Gastroesophageal sphincter (tissue), 4 donors: ENCODE measurements around the gene CASTOR2. TPM values are rescaled to one million over a fixed set of nuclear protein-coding genes. Genes with fewer than 3 reads are reported as not detected.

ENCODE experiments used
- ATAC-seq: fragments of 150-250 bp; one replicate; pipeline ENCODE4 v1.9.1; 2016; ENCODE audit warnings: mild to moderate bottlenecking, moderate library complexity
- H3K27ac ChIP-seq, 4 donors: fragments of 200-600 bp; sonication (generic) in 3 of 4; 1 replicate in 3 of 4; 2 replicates in 1 of 4; pipeline ENCODE4 v1.5.1; 2016 to 2019
- H3K27me3 ChIP-seq: fragments of 200-600 bp; sonication (generic); one replicate; pipeline ENCODE4 v1.5.1; 2019
- H3K36me3 ChIP-seq, 2 donors: fragments of 200-600 bp; sonication (generic); one replicate each; pipeline ENCODE4 v1.5.1; 2019; ENCODE audit warnings: control low read depth in 1 of 2
- H3K4me1 ChIP-seq, 3 donors: fragments of 200-600 bp; sonication (generic); 1 replicate in 2 of 3; 2 replicates in 1 of 3; pipeline ENCODE4 v1.5.1; 2016 to 2019; ENCODE audit warnings: control low read depth in 2 of 3
- H3K4me3 ChIP-seq, 2 donors: fragments of 200-600 bp; sonication (generic); one replicate each; pipeline ENCODE4 v1.5.1; 2019; ENCODE audit warnings: mild to moderate bottlenecking in 1 of 2, moderate library complexity in 1 of 2
- H3K9me3 ChIP-seq, 3 donors: fragments of 200-600 bp; sonication (generic); one replicate each; pipeline ENCODE4 v1.5.1; 2017 to 2019; ENCODE audit warnings: control low read depth in 2 of 3
- EP300 ChIP-seq: sonication (generic); formaldehyde crosslinking; IDR thresholded peaks from one replicate; pipeline ENCODE4 v1.6.1; 2017; ENCODE audit warnings: antibody characterized with exemption, mild to moderate bottlenecking
- POLR2A ChIP-seq, 2 donors: fragments of 450-650 bp; IDR thresholded peaks; one replicate each; pipeline ENCODE4 v1.6.1; 2017; ENCODE audit warnings: antibody characterized with exemption in 2 of 2, mild to moderate bottlenecking in 2 of 2, moderate library complexity in 1 of 2
- POLR2AphosphoS5 ChIP-seq: sonication (generic); formaldehyde crosslinking; IDR thresholded peaks from one replicate; pipeline ENCODE4 v1.6.1; 2017; ENCODE audit warnings: antibody characterized with exemption
- WGBS, 2 donors: methylation state at CpG; one replicate each; pipeline ENCODE4 v1.1.5; 2018; ENCODE audit warnings: low coverage in 1 of 2; 5-methylcytosine and 5-hydroxymethylcytosine counted together
- total RNA-seq, 4 donors: library from RNA; depleted of rRNA; stranded (reverse); fragments of >200 nt; gene quantifications; one replicate each; pipeline ENCODE4 v1.1.0, GENCODE V29; 2016
- TF ChIP-seq, protein P1 (sequence below), 4 experiments: fragments of 200-600 bp in 2 of 4; fragments of 450-650 bp in 2 of 4; sonication (generic) in 1 of 4; IDR thresholded peaks; one replicate each; pipeline ENCODE4 v1.5.1; 2017 to 2019; ENCODE audit warnings: antibody characterized with exemption in 4 of 4, mild to moderate bottlenecking in 2 of 4, moderate library complexity in 2 of 4

CASTOR2 gene
- total RNA-seq, 4 donors from 2014 or later, result 6.8 to 30.5 (median 14.6) TPM

DNA sequence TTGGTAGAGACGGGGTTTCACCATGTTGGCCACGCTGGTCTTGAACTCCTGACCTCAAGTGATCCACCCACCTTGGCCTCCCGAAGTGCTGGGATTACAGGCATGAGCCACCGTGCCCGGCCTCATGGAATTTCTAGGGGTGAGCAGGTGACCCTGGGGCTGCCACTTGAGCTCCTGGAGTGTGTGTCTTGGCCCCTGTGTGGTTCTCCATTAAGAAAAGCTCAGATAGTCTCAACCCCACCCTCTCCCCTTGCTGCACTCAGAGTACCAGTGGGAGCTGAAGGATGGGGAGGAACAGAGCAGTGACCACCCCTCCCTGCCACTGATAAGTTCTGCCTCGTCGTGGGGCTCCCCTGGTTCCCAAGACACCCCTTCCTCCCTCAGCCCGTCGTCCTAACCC lies 63.8 kb downstream of the CASTOR2 start:
- Histone ChIP-seq H3K36me3 (peaks cover 0 to 54% of the 10 kb centered on the region in 2 donors), H3K4me1 (no peaks in the 10 kb centered on the region), H3K27ac (no peak overlapping the region), H3K9me3 (peaks cover 0 to 5% (median 0%) of the 10 kb centered on the region in 3 donors), H3K27me3 (no peaks in the 10 kb centered on the region), H3K4me3 (no peak overlapping the region)
- ATAC-seq, result no peak
- TF ChIP-seq, protein P1, sequence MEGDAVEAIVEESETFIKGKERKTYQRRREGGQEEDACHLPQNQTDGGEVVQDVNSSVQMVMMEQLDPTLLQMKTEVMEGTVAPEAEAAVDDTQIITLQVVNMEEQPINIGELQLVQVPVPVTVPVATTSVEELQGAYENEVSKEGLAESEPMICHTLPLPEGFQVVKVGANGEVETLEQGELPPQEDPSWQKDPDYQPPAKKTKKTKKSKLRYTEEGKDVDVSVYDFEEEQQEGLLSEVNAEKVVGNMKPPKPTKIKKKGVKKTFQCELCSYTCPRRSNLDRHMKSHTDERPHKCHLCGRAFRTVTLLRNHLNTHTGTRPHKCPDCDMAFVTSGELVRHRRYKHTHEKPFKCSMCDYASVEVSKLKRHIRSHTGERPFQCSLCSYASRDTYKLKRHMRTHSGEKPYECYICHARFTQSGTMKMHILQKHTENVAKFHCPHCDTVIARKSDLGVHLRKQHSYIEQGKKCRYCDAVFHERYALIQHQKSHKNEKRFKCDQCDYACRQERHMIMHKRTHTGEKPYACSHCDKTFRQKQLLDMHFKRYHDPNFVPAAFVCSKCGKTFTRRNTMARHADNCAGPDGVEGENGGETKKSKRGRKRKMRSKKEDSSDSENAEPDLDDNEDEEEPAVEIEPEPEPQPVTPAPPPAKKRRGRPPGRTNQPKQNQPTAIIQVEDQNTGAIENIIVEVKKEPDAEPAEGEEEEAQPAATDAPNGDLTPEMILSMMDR (IDR thresholded peaks at IDR 0.05), result no peak
- no peak for TF ChIP-seq POLR2AphosphoS5
- no peak for TF ChIP-seq POLR2A (IDR thresholded peaks at IDR 0.05)
- no peak for TF ChIP-seq EP300
- WGBS, 2 donors, result 90 to 100% methylated on average over 1 to 2 of the region's 9 CpGs

DNA sequence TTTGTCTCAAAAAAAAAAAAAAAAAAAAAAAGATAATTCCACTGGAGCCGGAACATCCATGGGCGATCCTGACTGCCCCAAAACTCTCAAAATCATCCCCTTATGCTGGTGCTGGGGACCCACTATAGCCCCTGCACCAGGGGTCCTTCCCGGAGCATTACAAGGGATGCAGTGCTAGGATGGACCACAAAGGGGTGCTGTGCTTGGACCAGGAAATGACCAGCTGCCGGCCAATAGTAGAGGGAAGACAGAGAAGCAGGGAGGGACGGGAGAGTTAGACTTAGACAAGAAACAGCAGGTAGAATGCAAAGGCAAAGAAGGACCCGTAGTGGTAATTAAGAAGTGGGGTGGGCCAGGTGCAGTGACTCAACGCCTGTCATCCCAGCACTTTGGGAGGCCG lies 68.6 kb downstream of the CASTOR2 start:
- H3K4me1 ChIP-seq, result no peaks in the 10 kb centered on the region
- TF ChIP-seq, protein P1 (IDR thresholded peaks at IDR 0.05), result no peak
- no peak for TF ChIP-seq EP300
- no peak for TF ChIP-seq POLR2A (IDR thresholded peaks at IDR 0.05)
- TF ChIP-seq POLR2AphosphoS5, result no peak
- no peak overlapping the region for H3K4me3 ChIP-seq
- H3K27me3 ChIP-seq, result no peaks in the 10 kb centered on the region
- 48 to 63% methylated on average over 6 of the region's 8 CpGs for WGBS, 2 donors
- peaks cover 0 to 5% (median 0%) of the 10 kb centered on the region in 3 donors for H3K9me3 ChIP-seq
- no peak for ATAC-seq
- peaks cover 0 to 16% of the 10 kb centered on the region in 2 donors for H3K36me3 ChIP-seq
- no peak overlapping the region for H3K27ac ChIP-seq

DNA sequence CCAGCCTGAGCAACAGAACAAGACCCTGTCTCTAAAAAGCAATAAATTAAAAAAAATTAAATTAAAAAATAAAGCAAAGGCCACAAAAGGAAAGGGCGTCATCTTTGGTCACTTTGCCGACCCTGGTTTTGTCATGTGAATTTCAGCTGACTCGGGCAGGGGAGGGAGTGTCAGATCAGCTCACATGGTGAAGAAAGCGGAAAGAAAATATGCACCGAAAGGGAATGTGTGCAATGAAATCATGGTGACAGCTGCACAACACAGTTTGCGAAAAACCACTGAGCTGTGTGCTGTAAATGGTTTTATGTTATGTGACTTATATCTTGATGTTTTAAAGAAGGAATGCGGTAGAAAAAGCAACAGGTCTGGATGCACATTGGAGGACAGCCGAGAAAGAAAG lies 69.3 kb downstream of the CASTOR2 start:
- Histone ChIP-seq H3K4me3 (no peak overlapping the region), H3K36me3 (peaks cover 0 to 12% of the 10 kb centered on the region in 2 donors), H3K4me1 (no peaks in the 10 kb centered on the region), H3K9me3 (peaks cover 0 to 5% (median 0%) of the 10 kb centered on the region in 3 donors), H3K27me3 (no peaks in the 10 kb centered on the region), H3K27ac (no peak overlapping the region)
- WGBS, 2 donors, result 74 to 85% methylated on average over 6 to 8 of the region's 8 CpGs
- no peak for ATAC-seq
- TF ChIP-seq EP300 (no peak), POLR2A (IDR thresholded peaks at IDR 0.05) (no peak), POLR2AphosphoS5 (no peak)
- TF ChIP-seq, protein P1 (IDR thresholded peaks at IDR 0.05), result no peak

DNA sequence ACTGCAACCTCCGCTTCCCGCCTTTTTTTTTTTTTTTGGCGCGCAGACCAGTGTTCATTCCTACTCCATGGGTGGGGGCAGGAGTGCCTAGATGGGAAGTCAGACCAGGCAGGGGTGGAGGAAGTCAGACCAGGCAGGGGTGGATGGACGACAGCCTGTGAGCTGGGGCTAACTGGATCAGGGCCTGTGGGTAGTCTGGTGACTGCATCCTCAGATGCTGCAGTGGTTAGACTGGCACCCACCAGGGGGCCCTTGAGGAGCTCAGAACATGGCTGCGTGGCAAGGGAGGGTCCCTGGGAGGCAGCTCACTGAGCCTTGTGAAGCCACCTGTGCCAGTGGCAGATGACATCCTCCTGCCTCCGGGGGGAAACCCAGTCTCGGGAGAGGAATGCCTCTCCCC lies 74.0 kb downstream of the CASTOR2 start:
- Histone ChIP-seq H3K4me3 (no peak overlapping the region), H3K27me3 (no peaks in the 10 kb centered on the region), H3K36me3 (peaks cover 0 to 34% of the 10 kb centered on the region in 2 donors), H3K4me1 (peaks cover 0 to 10% (median 0%) of the 10 kb centered on the region in 3 donors), H3K9me3 (no peaks in the 10 kb centered on the region), H3K27ac (no peak overlapping the region)
- TF ChIP-seq EP300 (no peak), POLR2AphosphoS5 (no peak), POLR2A (IDR thresholded peaks at IDR 0.05) (no peak)
- TF ChIP-seq, protein P1 (IDR thresholded peaks at IDR 0.05), result no peak
- ATAC-seq, result no peak
- WGBS, 2 donors, result no CpG with 5 or more reads among the region's 8 CpGs

DNA sequence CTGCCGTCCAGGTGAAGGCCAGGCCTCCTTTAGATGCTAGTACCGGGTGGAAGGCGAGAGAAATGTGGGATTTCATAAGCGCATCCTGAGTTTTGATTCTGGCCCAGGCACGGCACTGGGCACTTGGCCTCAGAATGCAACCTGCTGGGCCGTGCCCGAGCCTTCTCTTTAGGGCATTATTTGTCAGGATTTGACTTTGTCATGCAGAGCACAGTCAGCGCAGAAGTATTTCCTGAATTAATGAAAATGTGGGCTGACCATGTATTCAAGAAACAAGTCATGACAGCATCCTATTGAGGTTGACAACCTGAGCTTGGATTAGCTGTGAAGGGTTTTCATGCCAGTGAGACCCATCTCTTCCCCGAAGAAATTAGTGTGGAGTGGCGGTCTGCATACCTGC lies 74.7 kb downstream of the CASTOR2 start:
- 90 to 93% methylated on average over 3 to 7 of the region's 10 CpGs for WGBS, 2 donors
- TF ChIP-seq POLR2AphosphoS5 (no peak), EP300 (no peak), POLR2A (IDR thresholded peaks at IDR 0.05) (no peak)
- TF ChIP-seq, protein P1 (IDR thresholded peaks at IDR 0.05), result no peak
- no peak for ATAC-seq

More for the DNA sequence above, 74.7 kb downstream of the CASTOR2 start:
- Histone ChIP-seq H3K36me3 (peaks cover 0 to 40% of the 10 kb centered on the region in 2 donors), H3K27me3 (no peaks in the 10 kb centered on the region), H3K9me3 (no peaks in the 10 kb centered on the region), H3K4me1 (peaks cover 0 to 10% (median 0%) of the 10 kb centered on the region in 3 donors), H3K27ac (no peak overlapping the region), H3K4me3 (no peak overlapping the region)
